Right lobe of liver (tissue), 4 donors: ENCODE measurements around the gene ID1.

Experiments
- CTCF ChIP-seq, 4 donors: fragments of 200-600 bp in 3 of 4; fragments of 450-650 bp in 1 of 4; IDR thresholded peaks; one replicate each; pipeline versions ENCODE4 v1.5.1 to v1.8.0; 2016 to 2022; ENCODE audit warnings: antibody characterized with exemption in 4 of 4, mild to moderate bottlenecking in 2 of 4
- POLR2A ChIP-seq: fragments of 450-650 bp; IDR thresholded peaks from one replicate; pipeline ENCODE4 v1.6.1; 2017; ENCODE audit warnings: antibody characterized with exemption, mild to moderate bottlenecking
- donor health status: DM: no; HTN: no; CAD: no.
- donor health status: DM: no; HTN: no; CAD: no.
- donor health status: DM: no; HTN: yes; CAD: no.

GRCh38 chr20:31632548-31633338, 27.7 kb downstream of the ID1 start:
- TF ChIP-seq CTCF (IDR thresholded peaks at IDR 0.05) (no peak), POLR2A (no peak)
